Activated CD4-positive, alpha-beta T cell treated with anti-CD3 and anti-CD28 coated beads, Interleukin-2, Interleukin-4, amounts not matched to agents 100 ng/mL and 50 ng/mL, durations not matched to agents 16 hours and 8 hours (primary cell): Measurements from ENCODE around the gene HRH3.

Source experiments
- DNase-seq: peaks from one replicate; pipeline ENCODE4 v3.0.0-alpha.2; 2020; ENCODE audit warnings: low spot score

Gene HRH3

DNA sequence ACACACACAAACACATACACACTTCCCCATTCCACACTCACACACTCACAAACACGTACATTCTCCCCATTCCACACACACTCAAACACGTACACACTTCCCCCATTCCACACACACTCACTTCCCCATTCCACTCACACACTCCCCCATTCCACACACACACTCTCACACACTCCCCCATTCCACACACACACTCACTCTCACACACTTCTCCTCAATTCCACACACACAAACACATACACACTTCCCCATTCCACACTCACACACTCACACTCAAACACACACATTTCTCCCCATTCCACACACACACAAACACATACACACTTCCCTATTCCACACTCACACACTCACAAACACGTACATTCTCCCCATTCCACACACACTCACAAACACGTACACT, 9.6 kb upstream of the HRH3 start:
- DNase-seq: no peak

- DNase-seq: no peak
Observed at GRCh38 chr20:62228982-62229545, 9.0 kb upstream of the HRH3 start.

DNA sequence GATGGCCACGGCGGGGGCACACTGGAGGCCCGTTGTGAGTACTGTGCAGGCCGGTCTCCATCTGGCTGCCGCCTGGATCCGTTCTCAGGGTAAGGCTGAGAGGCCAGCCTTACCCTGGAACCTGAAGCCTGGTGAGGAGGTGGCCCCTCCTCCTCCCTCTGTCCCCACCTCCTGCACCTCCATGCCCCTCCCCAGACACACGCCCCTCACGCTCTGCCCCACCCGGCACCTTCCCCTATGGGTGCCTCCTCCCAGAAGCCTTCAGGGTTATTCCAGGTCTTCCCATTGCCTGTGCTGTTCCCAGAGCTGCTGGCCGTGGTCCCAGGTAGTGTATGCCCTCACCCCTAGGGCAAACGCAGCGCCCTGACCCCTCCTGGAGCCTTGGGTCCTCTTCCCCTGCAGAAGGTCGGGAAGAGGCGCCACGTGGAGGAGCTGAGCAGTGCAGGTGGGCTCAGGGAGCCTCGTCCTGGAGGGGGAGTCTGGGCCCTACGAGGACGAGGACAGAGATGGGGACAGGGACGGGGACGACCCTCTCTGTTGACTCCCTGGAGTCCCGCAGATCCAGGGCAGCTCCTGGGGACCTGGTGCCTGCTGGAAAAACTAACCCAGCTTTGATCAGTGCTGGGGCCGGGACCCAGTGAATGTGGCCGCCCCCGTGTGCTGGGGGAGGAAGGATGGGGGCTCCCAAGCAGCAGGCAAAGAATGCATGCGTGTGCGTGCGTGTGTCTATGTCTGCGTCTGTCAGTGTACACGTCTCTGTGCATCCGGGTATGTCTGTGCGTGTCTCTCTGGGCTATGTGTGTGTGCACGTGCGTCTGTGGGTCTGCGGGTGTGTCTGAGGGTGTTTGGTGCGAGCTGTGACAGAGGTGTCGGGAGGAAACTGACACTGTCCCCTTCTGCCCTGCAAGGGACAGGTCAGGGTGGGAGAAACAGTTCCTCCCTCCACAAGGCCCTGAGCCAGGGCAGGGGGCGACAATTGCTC, 8.2 kb upstream of the HRH3 start:
- no peak for DNase-seq

- no peak for DNase-seq
Observed at GRCh38 chr20:62227591-62227976, 7.5 kb upstream of the HRH3 start.

DNA sequence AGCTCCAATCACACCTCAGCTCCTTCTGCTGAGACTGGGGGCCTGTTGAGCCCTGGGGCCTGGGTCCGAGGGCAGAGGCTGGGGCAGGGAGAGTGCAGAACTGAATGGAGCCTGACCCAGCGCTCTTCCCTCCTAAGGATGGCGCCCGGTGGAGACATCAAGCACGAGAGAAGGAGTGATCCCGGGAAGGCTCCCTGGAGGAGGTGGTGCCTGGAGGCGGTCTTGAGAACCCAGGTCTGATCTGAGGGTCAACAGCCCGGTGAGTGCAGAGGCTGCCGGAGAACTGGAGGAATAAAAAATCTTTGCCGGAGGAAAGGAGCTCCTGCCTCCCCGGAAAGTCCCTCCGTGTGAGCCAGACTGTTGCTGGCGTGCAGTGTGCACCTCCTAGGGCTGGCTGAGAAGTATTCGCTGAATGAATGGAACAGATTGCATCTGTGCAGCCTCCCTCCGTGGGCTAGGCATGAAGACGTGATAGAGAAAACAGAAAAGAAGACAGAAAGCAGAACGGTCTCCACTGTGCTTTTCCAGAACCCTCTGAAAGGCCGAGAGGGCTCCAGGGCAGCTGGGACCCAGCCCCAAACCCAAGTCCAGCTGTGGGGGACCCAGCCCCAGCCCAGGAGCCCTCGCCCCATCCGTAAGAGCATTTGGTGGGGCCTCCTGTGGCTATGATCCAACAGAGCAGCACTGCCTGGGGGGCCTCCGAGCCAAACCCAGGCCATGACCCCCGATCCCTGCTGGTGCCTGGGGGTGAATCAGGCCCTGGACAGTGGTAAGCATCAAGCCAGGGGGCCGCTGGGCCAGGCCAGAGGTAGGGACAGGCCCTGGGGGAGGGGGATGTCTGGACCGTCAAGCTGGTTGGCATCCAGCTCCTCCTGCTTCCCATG, 6.9 kb upstream of the HRH3 start:
- DNase-seq: no peak

- no peak for DNase-seq
Observed at GRCh38 chr20:62225820-62226635, 6.0 kb upstream of the HRH3 start.

- DNase-seq: no peak
Observed at GRCh38 chr20:62225026-62225425, 4.9 kb upstream of the HRH3 start.

DNA sequence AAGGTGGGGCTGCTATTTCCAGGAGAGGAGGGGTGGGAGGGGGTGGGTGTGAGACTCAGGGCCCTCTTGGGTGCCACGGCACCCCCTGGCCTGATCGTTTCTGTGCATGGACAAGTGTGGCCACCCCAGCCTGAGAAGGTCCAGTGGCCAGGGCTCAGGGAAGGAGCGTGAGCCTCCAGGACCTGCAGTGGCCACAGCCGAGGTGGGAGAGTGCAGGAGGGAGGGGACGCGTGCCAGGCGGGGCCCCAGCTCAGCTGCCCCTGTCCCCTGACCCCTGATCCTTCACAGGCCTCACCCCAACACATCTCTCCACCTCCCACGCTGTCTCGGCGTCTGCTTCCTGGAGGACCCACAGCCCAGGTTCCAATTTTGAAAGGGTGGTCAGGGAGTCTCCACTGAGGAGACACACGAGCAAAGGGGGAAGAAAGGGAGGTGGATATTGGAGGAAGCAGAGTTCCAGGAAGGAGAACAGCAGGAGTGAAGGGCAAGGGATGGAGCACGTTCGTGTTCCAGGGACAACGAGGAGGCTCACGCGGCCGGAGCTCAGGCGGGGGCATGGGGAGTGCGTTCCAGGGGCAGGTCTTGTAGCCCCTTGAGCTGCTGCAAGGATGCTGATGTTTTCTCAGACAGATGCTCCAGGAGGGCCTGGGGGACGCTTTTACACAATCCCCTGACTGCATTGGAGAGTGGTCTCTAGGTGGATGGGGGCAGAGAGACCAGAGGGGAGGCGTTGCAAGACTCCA, 4.2 kb upstream of the HRH3 start:
- DNase-seq: no peak

- DNase-seq: no peak
Observed at GRCh38 chr20:62223571-62223970, 3.5 kb upstream of the HRH3 start.

- DNase-seq: no peak
Observed at GRCh38 chr20:62222972-62223371, 2.9 kb upstream of the HRH3 start.

- no peak for DNase-seq
Observed at GRCh38 chr20:62222266-62222850, 2.3 kb upstream of the HRH3 start.

- DNase-seq: no peak
Observed at GRCh38 chr20:62220666-62221568, 839 bp upstream of the HRH3 start.

DNA sequence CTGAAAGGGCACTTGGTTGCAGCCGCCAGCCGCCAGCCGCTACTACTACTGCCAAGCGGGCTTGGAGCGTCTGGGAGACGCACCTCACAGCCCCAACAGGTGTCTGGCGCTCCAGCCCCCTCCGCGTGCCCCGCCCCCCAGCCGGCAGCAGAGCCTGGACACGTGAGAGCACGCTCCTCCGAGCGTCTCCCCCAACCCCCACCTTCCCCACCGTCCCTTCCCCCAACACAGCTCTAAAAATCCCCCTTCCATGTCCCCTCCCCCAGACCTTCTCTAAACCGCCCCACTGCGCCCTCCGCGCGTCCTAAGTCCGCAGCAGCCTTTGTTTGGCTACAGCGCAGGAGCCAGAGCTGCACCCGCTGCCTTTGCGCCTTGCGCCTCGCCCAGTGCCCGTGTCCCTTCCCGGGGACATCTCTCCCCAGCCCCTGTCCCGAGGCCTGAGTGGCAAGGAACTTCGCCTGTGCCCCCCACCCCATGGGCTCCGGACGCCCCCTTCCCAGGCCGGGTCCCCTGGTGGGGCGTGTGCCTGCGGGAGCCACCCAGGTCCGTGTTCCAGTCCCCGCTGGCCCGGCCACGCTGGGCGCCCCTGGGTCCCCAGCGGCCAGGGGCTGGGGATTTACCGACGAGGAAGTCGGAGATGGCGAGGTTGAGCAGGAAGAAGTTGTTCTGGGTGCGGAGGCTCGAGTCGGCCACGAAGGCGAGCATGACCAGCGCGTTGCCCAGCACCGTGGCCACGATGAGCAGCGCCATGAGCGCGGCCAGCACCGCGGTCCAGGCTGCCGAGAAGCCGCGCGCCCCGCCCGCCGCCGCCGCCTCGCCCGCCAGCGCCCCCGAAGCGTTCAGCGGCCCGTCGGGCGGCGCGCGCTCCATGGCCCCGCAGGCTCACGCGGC, 732 bp downstream of the HRH3 start:
- DNase-seq: no peak

DNA sequence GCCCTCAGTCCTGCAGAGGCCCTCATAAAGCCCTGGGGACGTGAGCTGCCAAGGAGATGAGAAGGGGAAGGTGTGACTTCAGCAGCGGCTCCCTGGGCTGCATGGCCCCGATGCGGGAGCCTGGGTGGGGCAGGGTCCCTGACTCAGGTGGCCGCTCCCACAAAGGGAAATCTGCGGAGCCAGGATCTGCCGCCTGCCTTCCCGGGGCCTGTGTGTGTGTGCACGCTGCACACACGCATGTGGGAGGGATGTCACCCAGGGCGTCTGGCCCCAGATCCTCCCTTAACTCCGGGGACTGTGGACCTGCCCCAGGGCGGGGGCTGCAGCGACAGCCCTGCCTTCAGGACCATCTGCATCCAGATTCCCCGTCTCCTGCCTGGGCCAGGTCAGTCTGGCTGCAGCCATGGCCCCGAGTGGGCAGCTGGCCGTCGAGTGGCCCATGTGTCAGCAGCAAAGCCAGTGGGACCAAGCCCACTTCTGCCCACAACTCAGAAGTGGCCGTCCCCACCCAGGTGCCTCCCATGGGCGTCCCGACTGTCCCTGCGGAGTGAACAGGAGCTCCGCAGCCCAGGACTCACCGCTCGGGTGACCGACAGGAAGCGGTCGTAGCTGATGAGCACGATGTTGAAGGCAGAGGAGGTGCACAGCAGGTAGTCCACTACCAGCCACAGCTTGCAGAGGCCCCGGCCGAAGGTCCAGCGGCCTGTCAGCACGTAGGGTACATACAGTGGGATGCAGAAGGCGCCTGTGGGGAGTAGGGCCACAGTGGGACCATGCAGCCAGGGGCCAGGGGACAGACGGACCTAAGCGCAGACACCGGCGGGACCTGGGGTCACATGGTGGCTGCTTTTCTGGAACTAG, 1.9 kb downstream of the HRH3 start:
- no peak for DNase-seq

DNA sequence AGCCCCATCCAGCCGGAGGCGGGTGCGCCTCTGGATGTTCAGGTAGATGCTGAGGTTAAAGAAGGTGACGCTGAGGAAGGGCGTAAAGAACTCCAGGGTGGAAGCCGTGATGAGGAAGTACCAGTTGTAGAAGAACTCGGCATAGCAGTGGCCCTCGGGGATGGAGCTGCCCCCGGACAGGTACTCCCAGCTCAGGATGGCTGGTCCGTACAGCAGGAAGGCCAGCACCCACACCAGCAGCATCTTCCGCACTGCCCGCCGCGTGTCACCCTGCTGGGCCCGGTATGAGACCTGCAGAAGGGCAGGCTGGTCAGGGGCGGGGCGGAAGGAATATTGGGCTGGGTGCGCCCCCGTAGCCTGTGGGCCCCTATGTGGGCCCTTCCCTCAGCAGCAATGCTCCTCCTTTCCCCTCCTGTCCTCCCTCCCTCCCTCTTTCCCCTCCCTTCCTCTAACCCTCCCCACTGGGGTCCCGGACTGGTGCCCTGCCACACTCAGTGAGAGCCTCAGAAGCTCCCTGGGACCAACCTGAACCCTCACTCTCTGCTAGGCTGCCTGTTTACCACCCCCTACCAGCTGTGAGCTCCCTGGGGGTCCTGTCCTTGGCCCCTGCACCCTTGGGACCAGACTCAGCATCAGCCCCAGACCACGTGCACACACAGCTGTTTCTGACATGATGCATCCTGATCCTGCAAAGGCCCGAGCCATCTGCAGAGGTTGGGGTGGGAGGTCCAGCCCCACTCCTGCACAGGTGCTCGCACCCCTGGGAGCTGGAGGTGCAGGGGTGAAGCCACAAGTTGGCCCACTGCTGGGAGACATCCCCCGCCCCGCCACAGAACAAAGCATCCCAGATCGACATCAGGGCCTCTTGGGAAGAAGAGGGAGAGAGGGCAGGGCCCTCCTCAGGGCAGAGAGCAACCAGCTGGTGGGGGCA, 3.2 kb downstream of the HRH3 start:
- DNase-seq: no peak

- no peak for DNase-seq
Observed at GRCh38 chr20:62215991-62216635, 4.0 kb downstream of the HRH3 start.
